Gastroesophageal sphincter (tissue), 3 donors: ENCODE measurements around the gene TNFAIP3.

Experiments
- EP300 ChIP-seq: sonication (generic); formaldehyde crosslinking; IDR thresholded peaks from one replicate; pipeline ENCODE4 v1.6.1; 2017; ENCODE audit warnings: antibody characterized with exemption, mild to moderate bottlenecking
- POLR2A ChIP-seq, 2 donors: fragments of 450-650 bp; IDR thresholded peaks; one replicate each; pipeline ENCODE4 v1.6.1; 2017; ENCODE audit warnings: antibody characterized with exemption in 2 of 2, mild to moderate bottlenecking in 2 of 2, moderate library complexity in 1 of 2
- TF ChIP-seq, protein P1 (sequence below), 4 experiments: fragments of 200-600 bp in 2 of 4; fragments of 450-650 bp in 2 of 4; sonication (generic) in 1 of 4; IDR thresholded peaks; one replicate each; pipeline ENCODE4 v1.5.1; 2017 to 2019; ENCODE audit warnings: antibody characterized with exemption in 4 of 4, mild to moderate bottlenecking in 2 of 4, moderate library complexity in 2 of 4

DNA sequence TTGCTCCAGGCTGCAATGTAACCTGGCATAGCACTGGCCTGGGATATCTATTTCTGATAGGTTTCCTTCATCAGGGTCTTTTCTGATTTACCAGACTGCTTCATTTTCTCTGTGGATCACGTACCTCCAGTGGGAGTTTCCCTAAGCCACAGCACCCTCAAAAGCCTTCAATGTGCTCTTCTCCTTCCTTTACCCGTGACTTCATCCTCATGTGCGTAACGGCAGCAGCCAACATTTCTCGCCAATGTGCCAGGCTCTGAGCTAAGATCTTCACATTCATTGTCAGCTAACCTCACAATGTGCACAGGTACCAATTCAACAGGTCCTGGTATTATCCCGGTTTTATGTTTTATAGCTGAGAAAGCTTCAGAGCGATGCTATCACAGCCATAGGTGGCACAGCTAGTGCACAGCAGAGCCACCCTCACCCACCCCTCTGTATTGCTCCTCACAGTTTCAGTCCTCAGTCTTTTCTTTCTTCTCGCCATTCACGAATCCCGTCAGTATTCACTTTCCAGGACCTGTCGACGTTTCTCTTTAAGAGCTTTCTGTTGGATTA, 58.2 kb downstream of the TNFAIP3 start:
- TF ChIP-seq, protein P1, sequence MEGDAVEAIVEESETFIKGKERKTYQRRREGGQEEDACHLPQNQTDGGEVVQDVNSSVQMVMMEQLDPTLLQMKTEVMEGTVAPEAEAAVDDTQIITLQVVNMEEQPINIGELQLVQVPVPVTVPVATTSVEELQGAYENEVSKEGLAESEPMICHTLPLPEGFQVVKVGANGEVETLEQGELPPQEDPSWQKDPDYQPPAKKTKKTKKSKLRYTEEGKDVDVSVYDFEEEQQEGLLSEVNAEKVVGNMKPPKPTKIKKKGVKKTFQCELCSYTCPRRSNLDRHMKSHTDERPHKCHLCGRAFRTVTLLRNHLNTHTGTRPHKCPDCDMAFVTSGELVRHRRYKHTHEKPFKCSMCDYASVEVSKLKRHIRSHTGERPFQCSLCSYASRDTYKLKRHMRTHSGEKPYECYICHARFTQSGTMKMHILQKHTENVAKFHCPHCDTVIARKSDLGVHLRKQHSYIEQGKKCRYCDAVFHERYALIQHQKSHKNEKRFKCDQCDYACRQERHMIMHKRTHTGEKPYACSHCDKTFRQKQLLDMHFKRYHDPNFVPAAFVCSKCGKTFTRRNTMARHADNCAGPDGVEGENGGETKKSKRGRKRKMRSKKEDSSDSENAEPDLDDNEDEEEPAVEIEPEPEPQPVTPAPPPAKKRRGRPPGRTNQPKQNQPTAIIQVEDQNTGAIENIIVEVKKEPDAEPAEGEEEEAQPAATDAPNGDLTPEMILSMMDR (IDR thresholded peaks at IDR 0.05): no peak
- no peak for TF ChIP-seq POLR2A (IDR thresholded peaks at IDR 0.05)
- TF ChIP-seq EP300: no peak
